Adrenal gland (tissue), 5 donors: ENCODE results near the gene MYOC.

ENCODE experiments used
- POLR2A ChIP-seq, 2 donors: fragments of 450-650 bp; IDR thresholded peaks; one replicate each; pipeline ENCODE4 v1.6.1; 2017; ENCODE audit warnings: antibody characterized with exemption in 2 of 2, mild to moderate bottlenecking in 2 of 2, moderate library complexity in 1 of 2
- TF ChIP-seq, protein P1 (sequence below), 6 experiments: fragments of 450-650 bp in 4 of 6; fragments of 200-600 bp in 2 of 6; sonication (generic) in 1 of 6; IDR thresholded peaks; 1 replicate in 5 of 6; 2 replicates in 1 of 6; pipeline versions ENCODE4 v1.5.1 to v1.8.0; 2016 to 2021; ENCODE audit warnings: antibody characterized with exemption in 6 of 6, mild to moderate bottlenecking in 2 of 6, moderate library complexity in 1 of 6
- donor health status: DM: no; HTN: no; CAD: no.

DNA sequence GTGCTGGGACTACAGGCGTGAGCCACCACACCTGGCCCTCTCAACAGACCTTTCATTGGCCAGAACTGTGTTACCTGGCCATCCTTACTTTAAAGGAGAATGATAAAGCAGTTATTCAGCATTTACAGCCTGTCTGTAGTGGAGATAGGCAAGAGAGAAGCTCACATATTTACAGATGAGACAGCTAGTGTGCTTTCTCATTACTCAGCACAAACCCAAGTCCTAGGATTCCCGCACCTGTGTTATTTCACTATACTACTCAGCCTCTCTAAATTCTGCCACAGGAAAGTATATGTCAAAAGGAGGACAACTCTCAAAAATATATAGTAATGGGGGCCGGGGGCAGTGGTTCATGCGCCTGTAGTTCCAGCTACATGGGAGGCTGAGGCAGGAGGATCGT, 15.9 kb upstream of the MYOC start:
- no peak for TF ChIP-seq POLR2A (IDR thresholded peaks at IDR 0.05)
- TF ChIP-seq, protein P1, sequence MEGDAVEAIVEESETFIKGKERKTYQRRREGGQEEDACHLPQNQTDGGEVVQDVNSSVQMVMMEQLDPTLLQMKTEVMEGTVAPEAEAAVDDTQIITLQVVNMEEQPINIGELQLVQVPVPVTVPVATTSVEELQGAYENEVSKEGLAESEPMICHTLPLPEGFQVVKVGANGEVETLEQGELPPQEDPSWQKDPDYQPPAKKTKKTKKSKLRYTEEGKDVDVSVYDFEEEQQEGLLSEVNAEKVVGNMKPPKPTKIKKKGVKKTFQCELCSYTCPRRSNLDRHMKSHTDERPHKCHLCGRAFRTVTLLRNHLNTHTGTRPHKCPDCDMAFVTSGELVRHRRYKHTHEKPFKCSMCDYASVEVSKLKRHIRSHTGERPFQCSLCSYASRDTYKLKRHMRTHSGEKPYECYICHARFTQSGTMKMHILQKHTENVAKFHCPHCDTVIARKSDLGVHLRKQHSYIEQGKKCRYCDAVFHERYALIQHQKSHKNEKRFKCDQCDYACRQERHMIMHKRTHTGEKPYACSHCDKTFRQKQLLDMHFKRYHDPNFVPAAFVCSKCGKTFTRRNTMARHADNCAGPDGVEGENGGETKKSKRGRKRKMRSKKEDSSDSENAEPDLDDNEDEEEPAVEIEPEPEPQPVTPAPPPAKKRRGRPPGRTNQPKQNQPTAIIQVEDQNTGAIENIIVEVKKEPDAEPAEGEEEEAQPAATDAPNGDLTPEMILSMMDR (IDR thresholded peaks at IDR 0.05): no peak
